GM12801 (cell line): ENCODE measurements around the gene ZNF396.

Source experiments
- TF ChIP-seq, protein P1 (sequence below): IDR thresholded peaks from one replicate; pipeline ENCODE4 v1.5.1; 2011; ENCODE audit warnings: control low read depth; ENCODE audit not compliant: insufficient read length; ENCODE audit errors: extremely low read depth

ZNF396 gene

DNA sequence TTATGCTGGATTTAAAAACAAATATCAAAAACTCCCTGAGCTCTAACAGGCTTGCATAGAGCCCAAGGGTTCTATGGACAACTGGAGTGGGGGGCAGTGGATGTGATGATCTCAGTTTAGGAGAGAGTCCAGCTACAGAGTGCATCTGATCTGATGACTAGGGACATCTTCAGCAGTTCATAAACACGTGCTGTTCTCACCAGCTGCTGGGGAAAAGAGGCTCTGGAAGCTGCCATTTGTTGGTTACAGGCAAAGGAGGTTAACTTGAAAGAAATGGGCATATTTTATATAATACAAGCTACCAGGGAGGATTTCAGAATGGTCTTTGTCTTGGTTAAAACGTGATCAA is 36.0 kb upstream of the ZNF396 start:
- TF ChIP-seq, protein P1, sequence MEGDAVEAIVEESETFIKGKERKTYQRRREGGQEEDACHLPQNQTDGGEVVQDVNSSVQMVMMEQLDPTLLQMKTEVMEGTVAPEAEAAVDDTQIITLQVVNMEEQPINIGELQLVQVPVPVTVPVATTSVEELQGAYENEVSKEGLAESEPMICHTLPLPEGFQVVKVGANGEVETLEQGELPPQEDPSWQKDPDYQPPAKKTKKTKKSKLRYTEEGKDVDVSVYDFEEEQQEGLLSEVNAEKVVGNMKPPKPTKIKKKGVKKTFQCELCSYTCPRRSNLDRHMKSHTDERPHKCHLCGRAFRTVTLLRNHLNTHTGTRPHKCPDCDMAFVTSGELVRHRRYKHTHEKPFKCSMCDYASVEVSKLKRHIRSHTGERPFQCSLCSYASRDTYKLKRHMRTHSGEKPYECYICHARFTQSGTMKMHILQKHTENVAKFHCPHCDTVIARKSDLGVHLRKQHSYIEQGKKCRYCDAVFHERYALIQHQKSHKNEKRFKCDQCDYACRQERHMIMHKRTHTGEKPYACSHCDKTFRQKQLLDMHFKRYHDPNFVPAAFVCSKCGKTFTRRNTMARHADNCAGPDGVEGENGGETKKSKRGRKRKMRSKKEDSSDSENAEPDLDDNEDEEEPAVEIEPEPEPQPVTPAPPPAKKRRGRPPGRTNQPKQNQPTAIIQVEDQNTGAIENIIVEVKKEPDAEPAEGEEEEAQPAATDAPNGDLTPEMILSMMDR: no peak

DNA sequence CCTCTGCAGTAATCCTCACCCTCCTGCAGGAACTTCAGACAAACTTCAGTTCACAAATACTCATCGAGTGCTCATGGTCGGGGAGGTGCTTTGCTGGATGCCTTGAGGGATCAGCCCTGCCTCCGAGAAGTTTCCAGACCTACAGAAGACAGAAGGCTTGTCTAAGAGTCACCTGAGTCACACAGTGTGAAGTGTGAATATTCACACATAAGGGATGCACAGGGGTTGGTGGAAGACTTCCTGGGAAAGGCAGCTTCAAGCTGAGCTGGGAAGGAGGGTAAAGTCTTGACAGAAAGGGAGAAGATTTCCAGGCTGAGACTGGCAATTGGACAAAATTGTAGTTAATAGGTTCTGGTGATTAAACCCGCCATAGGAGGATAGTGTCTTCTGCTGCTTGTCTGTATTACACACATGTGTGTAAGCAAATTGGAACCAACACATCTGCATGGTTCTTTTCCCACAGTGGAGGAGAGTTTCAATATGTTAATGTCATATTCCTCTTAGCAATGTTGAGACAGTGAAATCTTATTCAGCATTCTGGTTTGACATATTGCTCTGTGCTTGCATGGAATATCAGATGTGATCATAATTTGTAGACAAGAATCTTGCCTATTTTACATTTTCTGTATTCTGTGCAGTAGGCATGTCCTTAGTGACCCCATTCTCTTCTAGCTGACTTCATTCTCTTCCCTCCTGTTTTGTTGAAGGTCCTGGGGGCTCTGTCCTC is 34.7 kb upstream of the ZNF396 start:
- TF ChIP-seq, protein P1: no peak

DNA sequence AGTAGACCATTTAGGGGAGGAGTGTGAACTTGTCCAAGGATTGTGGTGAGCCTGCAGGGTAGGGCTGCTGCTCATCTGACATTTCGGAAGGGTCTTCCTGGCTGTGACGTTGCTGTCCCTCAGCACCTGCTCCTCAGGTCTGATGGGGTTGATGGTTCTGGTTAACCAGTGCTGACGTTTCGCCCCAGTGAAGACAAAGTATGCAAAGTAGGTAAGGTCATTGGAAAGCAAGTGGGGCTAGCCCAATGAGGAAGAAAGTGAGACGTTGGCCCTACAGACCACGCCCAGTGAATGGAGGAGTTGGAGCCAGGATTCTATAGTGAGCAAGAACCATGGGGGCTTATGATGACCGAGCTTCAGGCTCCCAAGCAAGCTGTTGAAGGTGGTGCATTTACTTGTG is 33.4 kb upstream of the ZNF396 start:
- TF ChIP-seq, protein P1: no peak

DNA sequence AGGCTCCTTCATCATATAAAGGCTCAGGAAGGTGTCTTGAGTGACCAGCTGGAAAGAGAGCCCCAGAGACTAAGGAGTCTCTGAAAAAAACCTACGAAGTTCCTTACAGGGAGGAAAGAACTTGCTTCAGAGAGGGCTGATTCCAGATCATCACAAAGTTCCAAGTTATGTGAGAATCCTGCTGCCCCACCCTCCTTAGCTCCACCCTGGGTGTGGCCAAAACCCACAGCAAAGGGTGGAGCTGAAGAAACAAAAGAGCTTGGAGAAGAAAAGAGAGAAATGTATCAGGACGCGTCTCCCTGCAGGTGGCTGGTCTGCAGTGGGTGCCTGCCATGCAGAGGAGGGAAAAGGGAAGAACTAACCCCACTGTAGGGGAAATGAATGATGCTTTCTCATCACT is 32.8 kb upstream of the ZNF396 start:
- TF ChIP-seq, protein P1: no peak

DNA sequence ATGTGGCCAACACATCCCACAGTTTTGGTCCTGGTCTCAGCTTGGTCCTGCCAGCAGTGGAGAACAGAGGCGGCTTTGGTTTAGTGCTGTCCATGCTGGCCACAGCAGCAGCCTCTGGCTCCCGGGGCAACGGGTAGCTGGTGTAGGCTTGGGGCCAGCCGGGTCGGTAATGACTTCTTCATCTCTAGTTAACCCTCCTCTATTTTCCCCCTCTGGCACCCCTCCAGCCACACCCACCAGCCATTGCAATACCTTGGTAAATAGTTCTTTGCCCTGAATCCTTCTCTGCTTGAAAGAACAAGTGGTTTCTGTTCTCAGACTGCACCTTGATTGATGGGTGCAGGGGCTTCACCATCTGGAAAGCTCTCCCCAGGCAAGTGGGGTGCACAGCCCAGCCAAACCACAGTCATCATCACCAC is 31.7 kb upstream of the ZNF396 start:
- TF ChIP-seq, protein P1: no peak

DNA sequence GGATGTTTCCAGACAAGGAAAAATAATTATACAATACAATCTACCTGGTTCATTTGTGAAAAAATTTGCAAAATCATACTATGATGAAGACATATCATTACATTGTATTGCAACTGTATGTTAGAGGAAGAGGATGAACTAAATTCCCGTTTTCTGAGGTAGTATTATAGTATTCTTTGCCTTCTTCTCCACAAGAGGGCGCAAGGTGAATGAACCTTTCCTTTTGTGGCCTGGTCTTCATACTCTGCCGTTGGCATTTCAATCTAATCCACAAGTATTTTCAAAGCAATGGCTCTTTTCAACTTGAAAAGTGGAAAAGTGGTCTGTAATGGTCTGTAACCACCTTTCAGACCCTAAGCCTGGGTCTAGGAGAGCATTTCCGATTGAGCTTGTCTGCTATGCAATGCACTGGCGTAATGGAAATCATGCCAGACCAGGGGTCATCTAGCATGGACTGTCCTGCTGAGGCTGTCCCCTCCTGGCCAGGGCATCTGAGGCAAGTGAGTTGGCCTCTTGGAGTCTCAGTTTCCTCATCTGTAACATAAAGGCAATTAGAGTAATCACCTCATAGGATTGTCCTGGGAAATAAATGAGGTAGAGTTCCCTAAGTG is 30.8 kb upstream of the ZNF396 start:
- TF ChIP-seq, protein P1: no peak

DNA sequence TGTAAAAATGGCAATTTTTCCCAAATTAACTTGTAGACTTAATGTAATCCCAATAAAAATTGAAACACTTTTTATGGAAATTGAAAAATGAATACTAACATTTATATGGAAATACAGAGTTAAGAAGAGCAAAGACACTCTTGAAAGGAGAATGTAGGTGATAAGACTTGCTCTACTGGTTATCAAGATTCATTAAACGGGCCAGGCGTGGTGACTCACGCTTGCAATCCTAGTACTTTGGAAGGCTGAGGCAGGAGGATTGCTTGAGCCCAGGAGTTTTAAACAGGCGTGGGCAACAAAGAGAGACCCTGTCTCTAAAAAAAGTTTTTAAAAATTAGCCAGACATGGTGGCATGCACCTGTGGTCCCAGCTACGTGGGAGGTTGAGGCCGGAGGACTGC is 29.5 kb upstream of the ZNF396 start:
- TF ChIP-seq, protein P1: no peak
